PC-9 (cell line): ENCODE data around the gene PNMA1.

Experiments
- EZH2 ChIP-seq: fragments of 200-600 bp; sonication (generic); IDR thresholded peaks from 2 replicates; pipeline ENCODE4 v1.8.0; 2017; ENCODE audit warnings: antibody characterized with exemption, low read depth
- TF ChIP-seq, protein P1 (sequence below): fragments of 200-600 bp; sonication (generic); conservative IDR thresholded peaks from 2 replicates; pipeline ENCODE4 v1.6.1; 2017; ENCODE audit warnings: mixed run types, antibody characterized with exemption, mild to moderate bottlenecking, moderate library complexity

DNA sequence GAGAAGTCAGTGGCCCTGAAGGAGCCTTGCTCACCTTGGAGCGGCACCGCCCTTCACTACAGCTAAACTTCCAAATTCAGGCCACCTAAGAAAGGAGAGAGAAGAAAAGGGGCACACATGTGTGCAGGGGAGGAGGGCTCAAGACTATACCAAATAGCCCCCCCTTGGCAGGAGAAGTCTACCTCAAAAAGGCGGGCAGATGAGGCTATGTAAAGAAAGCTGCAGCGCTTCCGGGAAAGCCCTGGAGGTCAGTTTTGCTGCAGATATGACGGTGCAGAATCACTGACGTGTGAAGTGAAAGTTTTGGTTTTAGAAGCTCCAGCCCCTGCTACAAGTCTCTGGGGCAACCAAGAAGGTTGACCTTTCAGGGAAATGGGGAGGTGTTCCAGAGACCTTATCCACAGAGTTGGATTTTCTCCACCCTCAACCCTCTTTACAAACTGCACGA is 48.2 kb upstream of the PNMA1 start:
- TF ChIP-seq, protein P1, sequence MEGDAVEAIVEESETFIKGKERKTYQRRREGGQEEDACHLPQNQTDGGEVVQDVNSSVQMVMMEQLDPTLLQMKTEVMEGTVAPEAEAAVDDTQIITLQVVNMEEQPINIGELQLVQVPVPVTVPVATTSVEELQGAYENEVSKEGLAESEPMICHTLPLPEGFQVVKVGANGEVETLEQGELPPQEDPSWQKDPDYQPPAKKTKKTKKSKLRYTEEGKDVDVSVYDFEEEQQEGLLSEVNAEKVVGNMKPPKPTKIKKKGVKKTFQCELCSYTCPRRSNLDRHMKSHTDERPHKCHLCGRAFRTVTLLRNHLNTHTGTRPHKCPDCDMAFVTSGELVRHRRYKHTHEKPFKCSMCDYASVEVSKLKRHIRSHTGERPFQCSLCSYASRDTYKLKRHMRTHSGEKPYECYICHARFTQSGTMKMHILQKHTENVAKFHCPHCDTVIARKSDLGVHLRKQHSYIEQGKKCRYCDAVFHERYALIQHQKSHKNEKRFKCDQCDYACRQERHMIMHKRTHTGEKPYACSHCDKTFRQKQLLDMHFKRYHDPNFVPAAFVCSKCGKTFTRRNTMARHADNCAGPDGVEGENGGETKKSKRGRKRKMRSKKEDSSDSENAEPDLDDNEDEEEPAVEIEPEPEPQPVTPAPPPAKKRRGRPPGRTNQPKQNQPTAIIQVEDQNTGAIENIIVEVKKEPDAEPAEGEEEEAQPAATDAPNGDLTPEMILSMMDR, result no peak
- no peak for TF ChIP-seq EZH2
